ENCODE data around the gene ATP5MC3.

GRCh38 chr2:175183674-175184073 lies 2.2 kb upstream of the ATP5MC3 start:
- TF ChIP-seq EZH2phosphoT487 (IDR thresholded peaks at IDR 0.05; ENCODE audit: unreplicated experiment) (no peak), CTCF (conservative IDR thresholded peaks at IDR 0.05; ENCODE audit: low read depth in 2 of 2) (no peak), EZH2 (IDR thresholded peaks at IDR 0.05; ENCODE audit: low read depth, unreplicated experiment) (no peak), POLR2AphosphoS5 (IDR thresholded peaks at IDR 0.05; ENCODE audit: low read depth) (no peak), ZNF331 (CRISPR knock-in tag; IDR thresholded peaks at IDR 0.05; ENCODE audit: low read depth) (no peak), CREB1 (CRISPR knock-in tag; IDR thresholded peaks at IDR 0.05; ENCODE audit: low read depth) (no peak), JUNB (IDR thresholded peaks at IDR 0.05; ENCODE audit: unreplicated experiment) (no peak), NANOG (IDR thresholded peaks at IDR 0.05; ENCODE audit: borderline replicate concordance) (no peak)
- TF ChIP-seq, protein P1, sequence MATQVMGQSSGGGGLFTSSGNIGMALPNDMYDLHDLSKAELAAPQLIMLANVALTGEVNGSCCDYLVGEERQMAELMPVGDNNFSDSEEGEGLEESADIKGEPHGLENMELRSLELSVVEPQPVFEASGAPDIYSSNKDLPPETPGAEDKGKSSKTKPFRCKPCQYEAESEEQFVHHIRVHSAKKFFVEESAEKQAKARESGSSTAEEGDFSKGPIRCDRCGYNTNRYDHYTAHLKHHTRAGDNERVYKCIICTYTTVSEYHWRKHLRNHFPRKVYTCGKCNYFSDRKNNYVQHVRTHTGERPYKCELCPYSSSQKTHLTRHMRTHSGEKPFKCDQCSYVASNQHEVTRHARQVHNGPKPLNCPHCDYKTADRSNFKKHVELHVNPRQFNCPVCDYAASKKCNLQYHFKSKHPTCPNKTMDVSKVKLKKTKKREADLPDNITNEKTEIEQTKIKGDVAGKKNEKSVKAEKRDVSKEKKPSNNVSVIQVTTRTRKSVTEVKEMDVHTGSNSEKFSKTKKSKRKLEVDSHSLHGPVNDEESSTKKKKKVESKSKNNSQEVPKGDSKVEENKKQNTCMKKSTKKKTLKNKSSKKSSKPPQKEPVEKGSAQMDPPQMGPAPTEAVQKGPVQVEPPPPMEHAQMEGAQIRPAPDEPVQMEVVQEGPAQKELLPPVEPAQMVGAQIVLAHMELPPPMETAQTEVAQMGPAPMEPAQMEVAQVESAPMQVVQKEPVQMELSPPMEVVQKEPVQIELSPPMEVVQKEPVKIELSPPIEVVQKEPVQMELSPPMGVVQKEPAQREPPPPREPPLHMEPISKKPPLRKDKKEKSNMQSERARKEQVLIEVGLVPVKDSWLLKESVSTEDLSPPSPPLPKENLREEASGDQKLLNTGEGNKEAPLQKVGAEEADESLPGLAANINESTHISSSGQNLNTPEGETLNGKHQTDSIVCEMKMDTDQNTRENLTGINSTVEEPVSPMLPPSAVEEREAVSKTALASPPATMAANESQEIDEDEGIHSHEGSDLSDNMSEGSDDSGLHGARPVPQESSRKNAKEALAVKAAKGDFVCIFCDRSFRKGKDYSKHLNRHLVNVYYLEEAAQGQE (IDR thresholded peaks at IDR 0.05; ENCODE audit: unreplicated experiment): no peak
- TF ChIP-seq, protein P2, sequence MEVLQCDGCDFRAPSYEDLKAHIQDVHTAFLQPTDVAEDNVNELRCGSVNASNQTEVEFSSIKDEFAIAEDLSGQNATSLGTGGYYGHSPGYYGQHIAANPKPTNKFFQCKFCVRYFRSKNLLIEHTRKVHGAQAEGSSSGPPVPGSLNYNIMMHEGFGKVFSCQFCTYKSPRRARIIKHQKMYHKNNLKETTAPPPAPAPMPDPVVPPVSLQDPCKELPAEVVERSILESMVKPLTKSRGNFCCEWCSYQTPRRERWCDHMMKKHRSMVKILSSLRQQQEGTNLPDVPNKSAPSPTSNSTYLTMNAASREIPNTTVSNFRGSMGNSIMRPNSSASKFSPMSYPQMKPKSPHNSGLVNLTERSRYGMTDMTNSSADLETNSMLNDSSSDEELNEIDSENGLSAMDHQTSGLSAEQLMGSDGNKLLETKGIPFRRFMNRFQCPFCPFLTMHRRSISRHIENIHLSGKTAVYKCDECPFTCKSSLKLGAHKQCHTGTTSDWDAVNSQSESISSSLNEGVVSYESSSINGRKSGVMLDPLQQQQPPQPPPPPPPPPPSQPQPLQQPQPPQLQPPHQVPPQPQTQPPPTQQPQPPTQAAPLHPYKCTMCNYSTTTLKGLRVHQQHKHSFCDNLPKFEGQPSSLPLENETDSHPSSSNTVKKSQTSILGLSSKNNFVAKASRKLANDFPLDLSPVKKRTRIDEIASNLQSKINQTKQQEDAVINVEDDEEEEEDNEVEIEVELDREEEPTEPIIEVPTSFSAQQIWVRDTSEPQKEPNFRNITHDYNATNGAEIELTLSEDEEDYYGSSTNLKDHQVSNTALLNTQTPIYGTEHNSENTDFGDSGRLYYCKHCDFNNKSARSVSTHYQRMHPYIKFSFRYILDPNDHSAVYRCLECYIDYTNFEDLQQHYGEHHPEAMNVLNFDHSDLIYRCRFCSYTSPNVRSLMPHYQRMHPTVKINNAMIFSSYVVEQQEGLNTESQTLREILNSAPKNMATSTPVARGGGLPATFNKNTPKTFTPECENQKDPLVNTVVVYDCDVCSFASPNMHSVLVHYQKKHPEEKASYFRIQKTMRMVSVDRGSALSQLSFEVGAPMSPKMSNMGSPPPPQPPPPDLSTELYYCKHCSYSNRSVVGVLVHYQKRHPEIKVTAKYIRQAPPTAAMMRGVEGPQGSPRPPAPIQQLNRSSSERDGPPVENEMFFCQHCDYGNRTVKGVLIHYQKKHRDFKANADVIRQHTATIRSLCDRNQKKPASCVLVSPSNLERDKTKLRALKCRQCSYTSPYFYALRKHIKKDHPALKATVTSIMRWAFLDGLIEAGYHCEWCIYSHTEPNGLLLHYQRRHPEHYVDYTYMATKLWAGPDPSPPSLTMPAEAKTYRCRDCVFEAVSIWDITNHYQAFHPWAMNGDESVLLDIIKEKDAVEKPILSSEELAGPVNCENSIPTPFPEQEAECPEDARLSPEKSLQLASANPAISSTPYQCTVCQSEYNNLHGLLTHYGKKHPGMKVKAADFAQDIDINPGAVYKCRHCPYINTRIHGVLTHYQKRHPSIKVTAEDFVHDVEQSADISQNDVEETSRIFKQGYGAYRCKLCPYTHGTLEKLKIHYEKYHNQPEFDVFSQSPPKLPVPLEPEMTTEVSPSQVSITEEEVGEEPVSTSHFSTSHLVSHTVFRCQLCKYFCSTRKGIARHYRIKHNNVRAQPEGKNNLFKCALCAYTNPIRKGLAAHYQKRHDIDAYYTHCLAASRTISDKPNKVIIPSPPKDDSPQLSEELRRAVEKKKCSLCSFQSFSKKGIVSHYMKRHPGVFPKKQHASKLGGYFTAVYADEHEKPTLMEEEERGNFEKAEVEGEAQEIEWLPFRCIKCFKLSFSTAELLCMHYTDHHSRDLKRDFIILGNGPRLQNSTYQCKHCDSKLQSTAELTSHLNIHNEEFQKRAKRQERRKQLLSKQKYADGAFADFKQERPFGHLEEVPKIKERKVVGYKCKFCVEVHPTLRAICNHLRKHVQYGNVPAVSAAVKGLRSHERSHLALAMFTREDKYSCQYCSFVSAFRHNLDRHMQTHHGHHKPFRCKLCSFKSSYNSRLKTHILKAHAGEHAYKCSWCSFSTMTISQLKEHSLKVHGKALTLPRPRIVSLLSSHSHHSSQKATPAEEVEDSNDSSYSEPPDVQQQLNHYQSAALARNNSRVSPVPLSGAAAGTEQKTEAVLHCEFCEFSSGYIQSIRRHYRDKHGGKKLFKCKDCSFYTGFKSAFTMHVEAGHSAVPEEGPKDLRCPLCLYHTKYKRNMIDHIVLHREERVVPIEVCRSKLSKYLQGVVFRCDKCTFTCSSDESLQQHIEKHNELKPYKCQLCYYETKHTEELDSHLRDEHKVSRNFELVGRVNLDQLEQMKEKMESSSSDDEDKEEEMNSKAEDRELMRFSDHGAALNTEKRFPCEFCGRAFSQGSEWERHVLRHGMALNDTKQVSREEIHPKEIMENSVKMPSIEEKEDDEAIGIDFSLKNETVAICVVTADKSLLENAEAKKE (CRISPR knock-in tag; IDR thresholded peaks at IDR 0.05): no peak

Data from GM23338 (cell line).